Uterus (tissue), 4 donors: ENCODE measurements around the gene SLC52A3. TPM values are rescaled to one million over a fixed set of nuclear protein-coding genes. Genes with fewer than 3 reads are reported as not detected.

Source experiments
- DNase-seq, 2 donors: peaks; one replicate each; pipeline ENCODE4 v3.0.0-alpha.2; 2019 to 2020
- H3K27ac ChIP-seq, 2 donors: fragments of 200-600 bp; sonication (generic); 1 replicate in 1 of 2; 2 replicates in 1 of 2; pipeline ENCODE4 v1.5.1; 2016 to 2018
- H3K27me3 ChIP-seq, 2 donors: fragments of 200-600 bp; sonication (generic); one replicate each; pipeline ENCODE4 v1.5.1; 2018 to 2019; ENCODE audit warnings: control low read depth in 1 of 2
- H3K36me3 ChIP-seq, 2 donors: fragments of 200-600 bp; sonication (generic); one replicate each; pipeline ENCODE4 v1.5.1; 2019; ENCODE audit warnings: control low read depth in 1 of 2
- H3K4me1 ChIP-seq, 2 donors: fragments of 200-600 bp; sonication (generic); one replicate each; pipeline ENCODE4 v1.5.1; 2018 to 2019; ENCODE audit warnings: control low read depth in 1 of 2
- H3K4me3 ChIP-seq, 2 donors: fragments of 200-600 bp; sonication (generic); 1 replicate in 1 of 2; 2 replicates in 1 of 2; pipeline ENCODE4 v1.5.1; 2018 to 2019; ENCODE audit warnings: mild to moderate bottlenecking in 1 of 2
- H3K9me3 ChIP-seq, 2 donors: fragments of 200-600 bp; sonication (generic); one replicate each; pipeline ENCODE4 v1.5.1; 2019; ENCODE audit warnings: control low read depth in 1 of 2
- POLR2A ChIP-seq, 2 donors: fragments of 450-650 bp; IDR thresholded peaks; one replicate each; pipeline ENCODE4 v1.6.1; 2016; ENCODE audit warnings: antibody characterized with exemption in 2 of 2, mild to moderate bottlenecking in 1 of 2, moderate library complexity in 1 of 2
- intact Hi-C: fragments of 100-400 bp; cut with DNase I; formaldehyde crosslinking; loops from one replicate; pipeline ENCODE4 v1.15.1; 2023; ENCODE audit warnings: low total_unique reads
- total RNA-seq, 4 donors: library from RNA; depleted of rRNA in 3 of 4; stranded (reverse); fragments of >200 nt in 3 of 4; gene quantifications; one replicate each; pipeline versions ENCODE4 v1.1.0 to v1.2.4, GENCODE V29; 2014 to 2023
- TF ChIP-seq, protein P1 (sequence below), 4 experiments: fragments of 200-600 bp in 2 of 4; fragments of 450-650 bp in 2 of 4; sonication (generic) in 2 of 4; IDR thresholded peaks; one replicate each; pipeline ENCODE4 v1.5.1; 2016 to 2019; ENCODE audit warnings: antibody characterized with exemption in 4 of 4, mild to moderate bottlenecking in 2 of 4, moderate library complexity in 1 of 4
- donor health status: DM: yes; HTN: yes; CAD: no.

Gene SLC52A3
- total RNA-seq, 4 donors from 2014 or later = 0.83 to 8.7 (median 1.5) TPM

DNA sequence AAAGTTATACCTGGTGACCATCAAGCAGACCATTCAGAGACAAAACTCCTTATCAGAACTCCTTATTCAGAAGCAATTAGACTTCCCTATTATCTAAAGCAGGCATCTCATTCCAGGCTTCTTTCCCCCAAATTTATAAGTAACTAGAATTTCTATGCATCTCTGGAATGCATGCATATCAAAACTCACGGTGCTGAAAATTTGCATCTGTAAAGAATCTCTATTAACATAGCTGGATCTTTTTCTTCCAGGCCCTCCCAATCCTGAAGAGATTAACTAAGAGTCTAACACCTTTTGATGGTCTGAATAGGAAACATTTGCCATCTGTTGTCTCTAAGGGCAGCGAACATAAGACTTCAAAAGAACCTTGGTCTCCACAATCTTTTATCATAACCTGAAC lies 22.8 kb upstream of the SLC52A3 start:
- TF ChIP-seq, protein P1, sequence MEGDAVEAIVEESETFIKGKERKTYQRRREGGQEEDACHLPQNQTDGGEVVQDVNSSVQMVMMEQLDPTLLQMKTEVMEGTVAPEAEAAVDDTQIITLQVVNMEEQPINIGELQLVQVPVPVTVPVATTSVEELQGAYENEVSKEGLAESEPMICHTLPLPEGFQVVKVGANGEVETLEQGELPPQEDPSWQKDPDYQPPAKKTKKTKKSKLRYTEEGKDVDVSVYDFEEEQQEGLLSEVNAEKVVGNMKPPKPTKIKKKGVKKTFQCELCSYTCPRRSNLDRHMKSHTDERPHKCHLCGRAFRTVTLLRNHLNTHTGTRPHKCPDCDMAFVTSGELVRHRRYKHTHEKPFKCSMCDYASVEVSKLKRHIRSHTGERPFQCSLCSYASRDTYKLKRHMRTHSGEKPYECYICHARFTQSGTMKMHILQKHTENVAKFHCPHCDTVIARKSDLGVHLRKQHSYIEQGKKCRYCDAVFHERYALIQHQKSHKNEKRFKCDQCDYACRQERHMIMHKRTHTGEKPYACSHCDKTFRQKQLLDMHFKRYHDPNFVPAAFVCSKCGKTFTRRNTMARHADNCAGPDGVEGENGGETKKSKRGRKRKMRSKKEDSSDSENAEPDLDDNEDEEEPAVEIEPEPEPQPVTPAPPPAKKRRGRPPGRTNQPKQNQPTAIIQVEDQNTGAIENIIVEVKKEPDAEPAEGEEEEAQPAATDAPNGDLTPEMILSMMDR (IDR thresholded peaks at IDR 0.05) = no peak
- no peak for TF ChIP-seq POLR2A (IDR thresholded peaks at IDR 0.05)
- no peak overlapping the region for H3K4me3 ChIP-seq
- no peaks in the 10 kb centered on the region for H3K4me1 ChIP-seq
- H3K27me3 ChIP-seq = no peaks in the 10 kb centered on the region
- no peaks in the 10 kb centered on the region for H3K36me3 ChIP-seq
- intact Hi-C loops = no loop called here
- H3K27ac ChIP-seq = no peak overlapping the region
- DNase-seq = no peak
- H3K9me3 ChIP-seq = no peaks in the 10 kb centered on the region

DNA sequence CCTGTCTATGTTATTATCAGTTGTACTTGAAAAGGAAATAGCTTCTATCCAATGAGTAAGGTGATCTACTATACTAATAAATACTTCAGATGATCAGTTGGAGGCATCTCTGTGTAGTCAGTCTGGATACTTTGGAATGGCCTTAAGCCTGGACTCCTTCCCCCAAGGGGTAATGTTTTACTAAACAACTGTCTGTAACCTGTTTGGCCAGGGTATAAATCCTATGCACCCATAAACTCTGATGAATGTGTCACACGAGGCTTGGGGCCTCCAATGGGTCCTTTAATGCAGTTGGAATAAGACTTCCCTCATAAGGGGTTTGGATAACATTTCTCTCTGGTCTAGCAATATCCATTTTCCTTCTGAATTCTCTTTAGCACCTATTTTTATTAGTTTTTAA lies 19.5 kb upstream of the SLC52A3 start:
- H3K9me3 ChIP-seq = no peaks in the 10 kb centered on the region
- H3K4me1 ChIP-seq = no peaks in the 10 kb centered on the region
- no peak for TF ChIP-seq POLR2A (IDR thresholded peaks at IDR 0.05)
- TF ChIP-seq, protein P1 (IDR thresholded peaks at IDR 0.05) = no peak
- DNase-seq = no peak
- H3K27ac ChIP-seq = no peak overlapping the region
- no peaks in the 10 kb centered on the region for H3K27me3 ChIP-seq
- no peak overlapping the region for H3K4me3 ChIP-seq
- intact Hi-C loops = no loop called here
- no peaks in the 10 kb centered on the region for H3K36me3 ChIP-seq

DNA sequence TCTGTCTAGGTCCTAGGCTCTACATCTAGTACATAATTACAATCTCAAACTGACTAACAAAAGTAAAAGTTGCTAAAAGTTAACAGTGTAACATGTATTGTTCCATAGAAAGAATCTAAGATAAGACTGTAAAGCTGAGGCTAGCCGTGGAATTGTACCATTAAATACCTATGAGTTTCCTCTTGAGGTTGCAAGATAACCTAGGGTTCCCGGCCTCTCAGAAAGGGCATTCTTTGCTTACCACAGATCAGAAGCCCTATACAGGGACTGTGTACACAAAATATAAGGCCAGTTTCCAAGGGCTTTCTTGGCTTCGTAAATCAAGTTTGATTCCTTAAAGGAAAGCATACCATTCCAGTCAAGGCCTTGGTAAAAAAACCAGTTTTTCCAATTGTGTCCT lies 11.5 kb upstream of the SLC52A3 start:
- Histone ChIP-seq H3K27ac (no peak overlapping the region), H3K9me3 (no peaks in the 10 kb centered on the region), H3K27me3 (no peaks in the 10 kb centered on the region), H3K4me3 (no peak overlapping the region), H3K4me1 (no peaks in the 10 kb centered on the region), H3K36me3 (no peaks in the 10 kb centered on the region)
- no peak for TF ChIP-seq POLR2A (IDR thresholded peaks at IDR 0.05)
- TF ChIP-seq, protein P1 (IDR thresholded peaks at IDR 0.05) = no peak
- intact Hi-C loops = no loop called here
- DNase-seq = no peak

DNA sequence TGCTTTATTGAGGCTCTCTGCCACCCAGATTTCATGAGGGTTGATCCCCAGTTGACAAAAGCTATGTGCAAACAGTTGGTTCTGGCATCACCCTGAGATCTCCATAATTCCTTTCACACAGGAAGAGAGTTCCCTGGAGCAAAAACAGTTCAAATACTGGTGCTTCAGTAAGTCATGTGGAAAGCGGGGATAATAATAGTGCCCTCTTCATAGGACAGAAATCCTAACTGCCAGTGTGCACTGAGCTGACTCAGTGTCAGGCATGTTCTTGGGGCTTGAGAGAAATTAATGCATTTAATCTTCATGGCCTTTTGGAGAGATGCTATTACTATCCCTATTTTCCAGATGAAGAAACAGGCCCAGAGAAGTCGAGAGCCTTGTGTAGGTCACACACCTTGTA lies 7.9 kb upstream of the SLC52A3 start:
- Histone ChIP-seq H3K36me3 (no peaks in the 10 kb centered on the region), H3K27me3 (no peaks in the 10 kb centered on the region), H3K9me3 (no peaks in the 10 kb centered on the region), H3K4me1 (no peaks in the 10 kb centered on the region), H3K27ac (no peak overlapping the region), H3K4me3 (no peak overlapping the region)
- TF ChIP-seq, protein P1 (IDR thresholded peaks at IDR 0.05) = no peak
- TF ChIP-seq POLR2A (IDR thresholded peaks at IDR 0.05) = no peak
- DNase-seq = no peak
- intact Hi-C loops = no loop called here

DNA sequence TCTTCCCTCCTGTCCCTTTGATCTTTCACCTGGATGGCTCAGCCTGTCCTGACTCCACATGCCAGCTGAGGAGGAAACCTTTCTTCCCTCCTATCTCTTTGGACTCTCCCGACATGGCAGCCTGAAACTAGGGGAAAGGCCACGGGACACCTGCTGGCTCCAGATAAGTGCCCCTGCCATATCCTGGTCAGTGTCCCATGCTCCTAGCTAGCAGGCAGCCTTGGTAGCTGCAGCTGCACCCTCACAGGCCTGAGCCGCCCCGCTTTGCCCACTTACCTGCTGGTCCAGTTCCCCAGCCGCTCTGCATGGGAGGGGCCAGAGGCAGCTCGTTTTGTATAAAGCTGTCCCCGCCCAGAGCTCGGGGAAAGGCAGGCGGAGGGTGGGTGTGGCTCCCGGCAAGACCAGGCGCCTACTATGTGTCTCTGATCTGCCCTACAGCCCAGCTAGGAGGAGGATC lies 7.4 kb upstream of the SLC52A3 start:
- TF ChIP-seq, protein P1 (IDR thresholded peaks at IDR 0.05) = no peak
- TF ChIP-seq POLR2A (IDR thresholded peaks at IDR 0.05) = no peak
- H3K4me1 ChIP-seq = no peaks in the 10 kb centered on the region
- DNase-seq = no peak
- H3K9me3 ChIP-seq = no peaks in the 10 kb centered on the region
- H3K27me3 ChIP-seq = no peaks in the 10 kb centered on the region
- H3K4me3 ChIP-seq = no peak overlapping the region
- intact Hi-C loops = no loop called here
- no peak overlapping the region for H3K27ac ChIP-seq
- H3K36me3 ChIP-seq = no peaks in the 10 kb centered on the region
